Measurements from ENCODE around the gene DGKA.

DGKA gene

GRCh38 chr12:55925371-55925770 is 5.6 kb upstream of the DGKA start:
- Histone ChIP-seq H3K4me1 (ENCODE audit: insufficient read depth, low read length, poor library complexity, severe bottlenecking) (peaks cover 38% of the 10 kb centered on the region), H3K9me2 (replicated peaks; ENCODE audit: low read depth, low read length) (no peaks in the 10 kb centered on the region), H3K4me2 (ENCODE audit: low read depth, low read length, poor library complexity, severe bottlenecking) (peak overlapping the region; percentile 96), H4K20me1 (ENCODE audit: insufficient read depth, low read length, poor library complexity, severe bottlenecking) (peaks cover 21% of the 10 kb centered on the region), H3K4me3 (ENCODE audit: low read length, poor library complexity, severe bottlenecking) (peak overlapping the region; percentile 100), H2AFZ (ENCODE audit: low read length) (no peak overlapping the region), H3K27me3 (ENCODE audit: insufficient read depth, low read length, poor library complexity, severe bottlenecking) (no peaks in the 10 kb centered on the region), H3K9ac (ENCODE audit: low read depth, low read length, poor library complexity, severe bottlenecking) (peak overlapping the region; percentile 98), H3F3A (ENCODE audit: low read depth) (peaks cover 23% of the 10 kb centered on the region), H3K9me3 (ENCODE audit: insufficient read depth, low read depth, low read length) (no peaks in the 10 kb centered on the region), H3K79me2 (ENCODE audit: insufficient read depth, low read length) (peaks cover 69% of the 10 kb centered on the region), H3K36me3 (ENCODE audit: insufficient read depth, low read length) (no peaks in the 10 kb centered on the region)
- TF ChIP-seq EZH2phosphoT487 (IDR thresholded peaks at IDR 0.05; ENCODE audit: borderline replicate concordance) (no peak), CTCF (conservative IDR thresholded peaks at IDR 0.05; ENCODE audit: low read length) (no peak)

GRCh38 chr12:55925870-55926737 is 4.9 kb upstream of the DGKA start:
- Histone ChIP-seq H3K27me3 (ENCODE audit: insufficient read depth, low read length, poor library complexity, severe bottlenecking) (no peaks in the 10 kb centered on the region), H4K20me1 (ENCODE audit: insufficient read depth, low read length, poor library complexity, severe bottlenecking) (peaks cover 17% of the 10 kb centered on the region), H3K4me1 (ENCODE audit: insufficient read depth, low read length, poor library complexity, severe bottlenecking) (peaks cover 46% of the 10 kb centered on the region), H3K4me2 (ENCODE audit: low read depth, low read length, poor library complexity, severe bottlenecking) (peak overlapping the region; percentile 96), H3F3A (ENCODE audit: low read depth) (peaks cover 23% of the 10 kb centered on the region), H3K9me2 (replicated peaks; ENCODE audit: low read depth, low read length) (no peaks in the 10 kb centered on the region), H2AFZ (ENCODE audit: low read length) (peak overlapping the region; percentile 64), H3K9me3 (ENCODE audit: insufficient read depth, low read depth, low read length) (no peaks in the 10 kb centered on the region), H3K79me2 (ENCODE audit: insufficient read depth, low read length) (peaks cover 64% of the 10 kb centered on the region), H3K4me3 (ENCODE audit: low read length, poor library complexity, severe bottlenecking) (peak overlapping the region; percentile 100), H3K36me3 (ENCODE audit: insufficient read depth, low read length) (no peaks in the 10 kb centered on the region), H3K9ac (ENCODE audit: low read depth, low read length, poor library complexity, severe bottlenecking) (peak overlapping the region; percentile 98)
- TF ChIP-seq EZH2phosphoT487 (IDR thresholded peaks at IDR 0.05; ENCODE audit: borderline replicate concordance) (no peak), CTCF (conservative IDR thresholded peaks at IDR 0.05; ENCODE audit: low read length) (no peak)

GRCh38 chr12:55926738-55927587 is 4.0 kb upstream of the DGKA start:
- H3K79me2 ChIP-seq (ENCODE audit: insufficient read depth, low read length) = peaks cover 68% of the 10 kb centered on the region
- TF ChIP-seq EZH2phosphoT487 (IDR thresholded peaks at IDR 0.05; ENCODE audit: borderline replicate concordance) (no peak), CTCF (conservative IDR thresholded peaks at IDR 0.05; ENCODE audit: low read length) (peak; percentile 83)

More at GRCh38 chr12:55926738-55927587, 4.0 kb upstream of the DGKA start:
- peak overlapping the region; percentile 96 for H3K4me2 ChIP-seq (ENCODE audit: low read depth, low read length, poor library complexity, severe bottlenecking)
- H3K9ac ChIP-seq (ENCODE audit: low read depth, low read length, poor library complexity, severe bottlenecking) = peak overlapping the region; percentile 98
- H2AFZ ChIP-seq (ENCODE audit: low read length) = peak overlapping the region; percentile 64
- H3K4me1 ChIP-seq (ENCODE audit: insufficient read depth, low read length, poor library complexity, severe bottlenecking) = peaks cover 44% of the 10 kb centered on the region
- no peaks in the 10 kb centered on the region for H3K36me3 ChIP-seq (ENCODE audit: insufficient read depth, low read length)
- peaks cover 8% of the 10 kb centered on the region for H4K20me1 ChIP-seq (ENCODE audit: insufficient read depth, low read length, poor library complexity, severe bottlenecking)
- no peaks in the 10 kb centered on the region for H3K9me2 ChIP-seq (replicated peaks; ENCODE audit: low read depth, low read length)
- peaks cover 23% of the 10 kb centered on the region for H3F3A ChIP-seq (ENCODE audit: low read depth)
- no peaks in the 10 kb centered on the region for H3K9me3 ChIP-seq (ENCODE audit: insufficient read depth, low read depth, low read length)
- H3K4me3 ChIP-seq (ENCODE audit: low read length, poor library complexity, severe bottlenecking) = peak overlapping the region; percentile 100
- H3K27me3 ChIP-seq (ENCODE audit: insufficient read depth, low read length, poor library complexity, severe bottlenecking) = no peaks in the 10 kb centered on the region

Data from Loucy (cell line).